ENCODE measurements around the gene KRTAP4-2.

GRCh38 chr17:41144846-41145245, 33.2 kb downstream of the KRTAP4-2 start:
- no peak for TF ChIP-seq CTCF (IDR thresholded peaks at IDR 0.05 in 2 of 3, conservative IDR thresholded peaks at IDR 0.05 in 1 of 3; ENCODE audit: borderline replicate concordance in 1 of 3, insufficient read depth in 1 of 3, low read depth in 2 of 3, low read length in 2 of 3)
- no peak for TF ChIP-seq POLR2A (IDR thresholded peaks at IDR 0.05; ENCODE audit: borderline replicate concordance, extremely low read depth, insufficient read depth, insufficient read length)
- TF ChIP-seq EGR1 (IDR thresholded peaks at IDR 0.05; ENCODE audit: low read depth), result no peak
- no peak for TF ChIP-seq RAD21 (IDR thresholded peaks at IDR 0.05; ENCODE audit: low read depth)
